ENCODE measurements around the gene TGFBR3L. TPM values are rescaled to one million over a fixed set of nuclear protein-coding genes. Genes with fewer than 3 reads are reported as not detected.

Gene TGFBR3L
- total RNA-seq, 6 experiments from 2014 or later: 4.5 to 12.0 (median 7.7) TPM

DNA sequence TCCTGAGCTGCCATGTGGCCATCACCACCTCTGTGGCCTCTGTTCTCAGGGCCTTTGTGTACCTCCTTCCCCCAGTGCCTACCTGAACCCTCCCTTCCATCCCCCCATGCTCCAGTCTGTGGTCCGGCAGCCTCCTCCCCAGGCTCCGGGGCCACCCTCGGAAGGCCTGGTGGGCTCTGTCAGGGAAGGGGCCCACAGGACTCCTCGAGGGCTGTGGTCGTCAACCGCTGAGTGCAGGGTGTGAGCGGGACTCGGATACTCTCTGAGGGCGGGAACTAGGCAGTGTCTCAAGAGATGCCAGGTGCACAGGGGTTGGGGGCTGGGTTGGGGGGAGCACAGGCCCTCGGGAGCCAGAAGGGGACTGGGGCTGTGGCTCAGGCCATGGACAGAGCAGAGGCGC, 7.1 kb upstream of the TGFBR3L start:
- peaks cover 7% of the 10 kb centered on the region for H3K36me3 Mint-ChIP-seq (ENCODE audit: low read depth)
- no peak for DNase-seq
- no peak overlapping the region for H3K4me3 Mint-ChIP-seq
- TF ChIP-seq, protein P1, sequence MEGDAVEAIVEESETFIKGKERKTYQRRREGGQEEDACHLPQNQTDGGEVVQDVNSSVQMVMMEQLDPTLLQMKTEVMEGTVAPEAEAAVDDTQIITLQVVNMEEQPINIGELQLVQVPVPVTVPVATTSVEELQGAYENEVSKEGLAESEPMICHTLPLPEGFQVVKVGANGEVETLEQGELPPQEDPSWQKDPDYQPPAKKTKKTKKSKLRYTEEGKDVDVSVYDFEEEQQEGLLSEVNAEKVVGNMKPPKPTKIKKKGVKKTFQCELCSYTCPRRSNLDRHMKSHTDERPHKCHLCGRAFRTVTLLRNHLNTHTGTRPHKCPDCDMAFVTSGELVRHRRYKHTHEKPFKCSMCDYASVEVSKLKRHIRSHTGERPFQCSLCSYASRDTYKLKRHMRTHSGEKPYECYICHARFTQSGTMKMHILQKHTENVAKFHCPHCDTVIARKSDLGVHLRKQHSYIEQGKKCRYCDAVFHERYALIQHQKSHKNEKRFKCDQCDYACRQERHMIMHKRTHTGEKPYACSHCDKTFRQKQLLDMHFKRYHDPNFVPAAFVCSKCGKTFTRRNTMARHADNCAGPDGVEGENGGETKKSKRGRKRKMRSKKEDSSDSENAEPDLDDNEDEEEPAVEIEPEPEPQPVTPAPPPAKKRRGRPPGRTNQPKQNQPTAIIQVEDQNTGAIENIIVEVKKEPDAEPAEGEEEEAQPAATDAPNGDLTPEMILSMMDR (IDR thresholded peaks at IDR 0.05): no peak
- H3K27ac Mint-ChIP-seq: no peak overlapping the region
- H3K9me3 Mint-ChIP-seq: no peaks in the 10 kb centered on the region
- H3K27me3 Mint-ChIP-seq (ENCODE audit: insufficient read depth): peaks cover 8% of the 10 kb centered on the region
- peaks cover 18% of the 10 kb centered on the region for H3K4me1 Mint-ChIP-seq (ENCODE audit: low read depth)

- TF ChIP-seq, protein P1 (IDR thresholded peaks at IDR 0.05): no peak
- no peak for DNase-seq
- Mint-ChIP-seq H3K4me1 (ENCODE audit: low read depth) (peaks cover 15% of the 10 kb centered on the region), H3K36me3 (ENCODE audit: low read depth) (peaks cover 12% of the 10 kb centered on the region), H3K27ac (no peak overlapping the region), H3K9me3 (no peaks in the 10 kb centered on the region), H3K27me3 (ENCODE audit: insufficient read depth) (peaks cover 6% of the 10 kb centered on the region), H3K4me3 (no peak overlapping the region)
Measured at GRCh38 chr19:7908078-7908699, 6.4 kb upstream of the TGFBR3L start.

DNA sequence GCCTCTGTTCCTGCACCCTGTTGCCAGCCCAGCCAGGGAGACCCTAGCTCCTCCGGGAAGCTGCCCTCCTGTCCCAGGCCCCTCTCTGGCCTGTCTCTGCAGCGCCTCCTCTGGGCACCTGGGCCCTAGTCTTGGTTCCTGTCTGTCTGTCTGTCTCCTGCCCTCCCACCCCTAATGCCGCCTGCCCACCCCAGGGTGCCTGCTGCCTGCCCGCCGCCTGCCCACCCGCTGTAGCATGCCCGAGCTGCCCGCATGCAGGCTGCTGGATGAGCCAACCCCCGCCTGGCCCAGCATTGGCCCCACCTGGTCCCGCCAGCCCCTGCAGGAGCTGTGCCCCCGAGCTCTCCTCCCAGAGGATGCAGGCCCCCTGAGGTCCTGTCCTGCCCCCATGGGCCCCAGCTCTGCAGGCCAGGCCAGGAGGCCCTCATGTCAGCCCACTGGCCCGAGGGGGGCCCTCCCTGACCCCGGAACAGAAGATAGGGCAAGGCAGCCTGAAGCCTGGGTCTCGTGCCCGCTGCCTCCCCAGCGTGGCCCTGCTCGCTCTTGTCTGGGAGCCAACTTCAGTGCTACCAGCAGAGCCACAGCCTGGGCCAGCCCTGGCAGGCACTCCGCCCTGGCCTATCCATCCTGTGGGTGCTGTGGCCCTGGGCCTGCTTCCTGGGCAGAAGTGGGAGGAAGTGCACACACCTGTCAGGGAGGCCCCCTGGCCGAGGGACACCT, 5.7 kb upstream of the TGFBR3L start:
- DNase-seq: no peak
- H3K27me3 Mint-ChIP-seq (ENCODE audit: insufficient read depth): peaks cover 3% of the 10 kb centered on the region
- TF ChIP-seq, protein P1 (IDR thresholded peaks at IDR 0.05): no peak
- peaks cover 15% of the 10 kb centered on the region for H3K4me1 Mint-ChIP-seq (ENCODE audit: low read depth)
- H3K4me3 Mint-ChIP-seq: no peak overlapping the region
- no peak overlapping the region for H3K27ac Mint-ChIP-seq
- H3K36me3 Mint-ChIP-seq (ENCODE audit: low read depth): peaks cover 12% of the 10 kb centered on the region
- H3K9me3 Mint-ChIP-seq: no peaks in the 10 kb centered on the region

GRCh38 chr19:7909471-7910067, 5.1 kb upstream of the TGFBR3L start:
- DNase-seq: no peak
- peaks cover 13% of the 10 kb centered on the region for H3K4me1 Mint-ChIP-seq (ENCODE audit: low read depth)
- H3K27me3 Mint-ChIP-seq (ENCODE audit: insufficient read depth): peaks cover 3% of the 10 kb centered on the region
- peaks cover 11% of the 10 kb centered on the region for H3K36me3 Mint-ChIP-seq (ENCODE audit: low read depth)
- TF ChIP-seq, protein P1 (IDR thresholded peaks at IDR 0.05): no peak
- H3K27ac Mint-ChIP-seq: no peak overlapping the region
- no peak overlapping the region for H3K4me3 Mint-ChIP-seq
- no peaks in the 10 kb centered on the region for H3K9me3 Mint-ChIP-seq

- no peak overlapping the region for H3K4me3 Mint-ChIP-seq
- H3K4me1 Mint-ChIP-seq (ENCODE audit: low read depth): peaks cover 5% of the 10 kb centered on the region
- TF ChIP-seq, protein P1 (IDR thresholded peaks at IDR 0.05): no peak
- peaks cover 6% of the 10 kb centered on the region for H3K27me3 Mint-ChIP-seq (ENCODE audit: insufficient read depth)
- no peak overlapping the region for H3K27ac Mint-ChIP-seq
- peaks cover 5% of the 10 kb centered on the region; the same call in 1 of the 2 replicates for H3K36me3 Mint-ChIP-seq (ENCODE audit: low read depth)
- no peaks in the 10 kb centered on the region for H3K9me3 Mint-ChIP-seq
- no peak for DNase-seq
Measured at GRCh38 chr19:7910321-7911161, 4.1 kb upstream of the TGFBR3L start.

Measured in HFFc6 (cell line).